ENCODE results near the gene PKIG.

Gene PKIG

DNA sequence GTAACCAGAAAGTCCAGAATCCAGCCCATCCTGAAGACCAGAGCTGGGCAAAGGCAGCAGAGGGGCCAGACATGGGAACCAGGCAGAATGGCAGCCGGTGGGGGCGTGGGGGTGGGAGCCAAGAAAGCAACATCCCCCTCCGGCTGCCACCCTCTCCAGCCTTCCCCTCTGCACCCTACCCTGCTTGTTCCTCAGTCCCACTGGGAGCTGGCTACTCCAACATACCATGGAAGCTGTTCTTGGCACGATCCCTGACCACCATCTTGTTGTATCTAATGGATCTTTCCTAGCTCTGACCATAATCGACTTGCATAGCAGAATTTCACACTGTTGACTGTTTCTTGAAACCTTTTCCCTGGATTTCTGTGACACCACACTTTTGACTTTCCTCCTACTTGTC is 38.9 kb downstream of the PKIG start:
- DNase-seq, result no peak

DNA sequence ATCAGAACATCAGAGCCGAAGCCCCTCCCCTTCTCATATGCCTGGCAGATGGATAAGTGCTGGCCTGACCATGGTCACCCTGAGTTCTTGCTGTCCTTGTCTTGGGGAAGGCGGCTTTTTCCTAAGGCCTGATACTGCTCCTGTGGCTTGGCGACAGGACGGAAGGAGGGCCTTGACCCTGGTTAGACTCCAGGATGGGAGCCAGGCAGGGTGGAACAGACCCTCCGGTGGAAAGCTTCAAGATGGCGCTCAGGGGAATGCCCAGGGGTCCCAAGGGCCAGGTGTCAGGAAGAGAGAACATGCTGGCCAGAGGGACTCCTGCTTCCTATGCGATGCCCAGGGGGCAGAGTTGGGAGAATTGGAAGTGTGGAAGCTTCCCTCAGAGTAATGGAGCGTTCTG is 39.6 kb downstream of the PKIG start:
- no peak for DNase-seq

DNA sequence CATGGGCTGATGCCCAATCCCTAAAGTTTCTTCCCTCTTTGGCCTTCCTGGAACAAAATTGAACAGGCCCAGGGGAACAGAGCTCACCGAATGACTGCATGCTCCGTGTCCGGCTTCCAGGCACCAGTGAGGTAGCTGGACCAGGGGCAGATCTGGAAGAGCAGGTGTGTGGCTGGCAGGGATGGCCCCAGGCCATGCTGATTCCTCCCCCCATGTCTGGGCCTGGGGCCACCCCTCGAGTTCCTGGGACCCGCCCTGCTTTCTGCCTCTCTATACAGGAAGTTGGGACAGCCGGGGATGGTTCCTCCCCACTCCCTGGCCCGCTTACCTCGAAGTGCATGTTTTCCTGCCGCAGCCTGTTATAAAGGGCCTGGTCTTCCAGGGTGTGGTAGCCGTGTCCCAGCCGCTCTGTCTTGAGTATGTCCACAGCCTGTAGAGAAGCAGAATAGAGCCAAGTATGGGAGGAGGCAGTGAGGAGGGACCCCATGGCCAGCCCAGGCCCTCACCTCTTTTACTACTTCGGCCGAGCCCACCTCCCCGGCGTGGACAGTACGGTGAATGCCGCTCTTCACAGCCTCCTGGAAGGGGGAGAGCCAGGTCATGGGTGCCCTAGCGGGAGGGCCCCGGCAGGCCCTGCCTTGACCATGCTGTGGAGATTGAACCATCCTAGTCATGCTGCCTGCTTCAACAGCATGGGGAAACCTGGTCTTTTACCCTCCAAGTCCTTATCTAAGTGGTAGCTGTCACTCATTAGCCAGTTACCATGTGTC is 40.3 kb downstream of the PKIG start:
- no peak for DNase-seq

GRCh38 chr20:44624152-44624551 is 41.8 kb downstream of the PKIG start:
- no peak for DNase-seq

DNA sequence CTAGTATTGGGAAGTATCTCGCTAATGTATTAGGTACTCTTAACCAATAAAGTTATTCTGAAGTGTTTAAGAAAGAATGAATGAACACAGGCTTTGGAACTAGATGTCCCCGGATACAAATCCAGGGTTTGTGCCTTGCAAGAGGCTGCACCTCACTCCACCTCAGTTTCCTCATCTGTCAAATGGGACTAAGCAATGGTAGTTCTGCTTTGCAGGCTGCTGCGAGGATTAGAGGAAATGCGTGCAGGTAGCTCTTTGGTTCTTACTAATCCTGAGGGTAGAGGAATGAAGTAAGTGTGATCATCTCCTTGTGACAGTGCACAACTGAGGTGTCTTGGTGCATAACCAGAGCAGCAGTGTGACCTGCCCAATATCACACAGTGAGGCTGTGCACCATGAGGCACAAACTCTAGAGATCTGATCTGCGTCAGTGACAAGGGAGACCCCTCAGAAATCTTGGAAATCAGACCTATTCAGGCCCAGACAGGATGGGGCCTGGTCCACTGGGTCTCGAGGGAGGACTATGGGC is 42.4 kb downstream of the PKIG start:
- no peak for DNase-seq

- no peak for DNase-seq
Observed at GRCh38 chr20:44625361-44625760, 43.0 kb downstream of the PKIG start.

DNA sequence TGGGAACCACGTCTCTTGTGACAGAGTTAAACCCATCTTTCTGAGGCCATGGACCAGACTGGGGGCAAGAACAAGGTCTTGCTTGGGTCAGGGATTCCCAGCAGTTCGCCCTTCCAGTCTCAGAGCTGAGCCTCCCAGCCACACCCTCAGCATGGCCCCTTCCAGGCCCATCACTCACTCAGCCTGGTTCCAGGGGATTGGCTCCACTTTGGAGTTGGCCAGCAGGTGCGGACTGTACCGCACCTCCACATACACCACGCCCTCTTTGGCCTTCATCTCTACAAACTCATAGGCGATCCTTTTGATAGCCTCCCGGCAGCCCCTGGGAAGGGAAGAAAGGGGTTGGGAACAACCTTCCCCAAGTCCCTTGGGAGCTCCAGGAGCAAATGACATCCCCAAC is 43.9 kb downstream of the PKIG start:
- DNase-seq, result no peak

- no peak for DNase-seq
Observed at GRCh38 chr20:44627364-44628010, 45.1 kb downstream of the PKIG start.

- no peak for DNase-seq
Observed at GRCh38 chr20:44629017-44629385, 46.6 kb downstream of the PKIG start.

- DNase-seq, result no peak
Observed at GRCh38 chr20:44629542-44629941, 47.2 kb downstream of the PKIG start.

DNA sequence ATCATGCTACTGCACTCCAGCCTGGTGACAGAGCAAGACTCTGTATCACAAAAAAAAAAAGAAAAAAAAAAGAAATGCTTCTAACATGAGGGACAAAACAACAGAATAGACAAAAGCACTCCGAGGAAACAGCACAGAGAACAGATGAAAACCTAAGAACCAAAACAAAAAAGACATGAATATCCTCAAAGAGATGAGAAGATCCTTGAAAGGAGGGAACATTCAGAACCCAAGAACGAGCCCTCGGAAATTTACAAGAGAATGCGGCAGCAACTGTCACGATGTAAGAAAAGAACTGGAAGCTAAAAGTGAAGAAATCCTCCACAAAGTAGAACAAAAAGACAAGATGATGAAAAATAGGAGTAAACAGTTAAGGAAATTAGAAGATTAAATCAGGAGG is 47.9 kb downstream of the PKIG start:
- no peak for DNase-seq

- no peak for DNase-seq
Observed at GRCh38 chr20:44632103-44632752, 49.8 kb downstream of the PKIG start.

DNA sequence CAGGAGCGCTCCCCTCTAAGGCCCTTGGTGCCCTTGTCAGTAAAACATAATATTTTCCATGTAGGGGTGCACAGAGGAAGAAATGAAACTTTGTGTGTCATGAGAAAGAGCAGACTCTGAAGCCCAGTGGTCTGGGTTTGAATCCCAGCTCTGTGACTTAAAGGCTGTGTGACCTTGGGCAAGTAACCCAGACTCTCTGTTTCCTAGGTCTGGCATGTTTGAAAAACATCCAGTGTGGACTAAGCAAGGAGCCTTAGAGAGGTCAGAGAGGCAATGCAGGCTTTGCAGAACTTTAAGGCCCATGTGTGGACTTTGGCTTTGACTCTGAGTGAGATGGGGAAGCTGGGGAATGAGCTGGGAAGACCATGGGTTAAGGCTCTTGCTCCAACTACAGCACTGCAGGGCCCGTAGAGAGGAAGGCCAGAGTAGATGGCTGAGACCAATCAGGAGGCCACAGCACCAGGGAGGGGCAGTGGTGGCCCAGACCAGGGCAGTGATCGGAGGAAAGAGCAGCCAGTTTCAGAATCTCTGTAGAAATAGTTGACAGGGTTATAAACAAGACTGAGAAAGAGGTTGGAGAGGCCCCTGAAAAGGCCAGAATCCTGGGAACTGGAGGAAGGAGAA is 50.9 kb downstream of the PKIG start:
- no peak for DNase-seq

DNA sequence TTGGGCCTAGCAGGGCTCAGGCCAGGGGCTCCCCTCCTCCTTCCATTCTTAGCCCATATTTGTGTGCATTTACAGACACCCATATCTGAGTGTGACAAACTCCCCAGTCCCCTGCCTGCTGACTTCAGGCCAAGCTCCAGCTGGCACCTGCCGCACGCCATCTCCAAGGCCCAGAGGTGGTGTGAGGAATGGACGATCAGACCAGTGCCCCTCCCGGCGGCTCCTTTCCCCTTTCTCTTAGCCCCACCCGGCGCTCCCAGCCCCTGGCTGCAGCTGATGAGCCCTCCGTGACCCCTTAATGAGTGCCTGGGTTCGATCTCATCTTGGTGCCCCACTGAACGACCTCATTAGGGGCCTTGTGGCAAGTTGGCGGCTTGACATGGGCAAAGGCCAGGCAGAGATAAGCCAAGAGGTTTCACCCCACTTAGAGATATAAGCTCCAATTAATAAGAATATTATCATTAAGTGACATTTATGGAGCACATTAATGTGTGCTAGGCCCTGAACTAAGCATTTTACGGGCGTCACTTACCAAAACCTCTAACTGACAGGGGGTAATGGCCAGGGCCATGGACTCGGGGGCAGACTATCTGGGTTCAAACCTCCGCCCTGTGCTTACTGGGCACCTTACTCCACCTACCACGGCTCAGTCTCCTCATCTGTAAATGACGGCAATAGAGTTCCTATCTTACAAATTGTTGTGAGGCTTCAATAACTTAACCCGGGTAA is 51.7 kb downstream of the PKIG start:
- no peak for DNase-seq

- DNase-seq, result no peak
Observed at GRCh38 chr20:44635877-44636276, 53.5 kb downstream of the PKIG start.

DNA sequence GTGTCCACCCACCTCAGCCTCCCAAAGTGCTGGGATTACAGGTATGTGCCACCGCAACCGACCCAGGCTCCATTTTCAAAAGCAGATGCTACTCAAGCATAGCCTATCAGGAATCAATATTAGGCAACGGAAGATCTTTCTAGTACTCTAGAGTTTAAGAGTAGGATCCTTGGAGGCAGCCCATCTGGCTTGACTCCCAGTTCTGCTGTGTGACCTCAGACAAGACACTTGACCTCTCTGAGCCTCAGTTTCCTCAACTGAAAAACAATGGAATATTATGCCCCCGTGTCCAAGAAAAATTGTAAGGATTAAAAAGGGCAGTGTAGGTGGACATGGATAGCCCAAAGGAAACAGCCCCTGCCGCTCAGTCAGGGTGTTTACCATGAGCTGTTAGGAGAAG is 54.7 kb downstream of the PKIG start:
- DNase-seq, result no peak

- no peak for DNase-seq
Observed at GRCh38 chr20:44637522-44638372, 55.4 kb downstream of the PKIG start.

- DNase-seq, result no peak
Observed at GRCh38 chr20:44640522-44640921, 58.1 kb downstream of the PKIG start.

DNA sequence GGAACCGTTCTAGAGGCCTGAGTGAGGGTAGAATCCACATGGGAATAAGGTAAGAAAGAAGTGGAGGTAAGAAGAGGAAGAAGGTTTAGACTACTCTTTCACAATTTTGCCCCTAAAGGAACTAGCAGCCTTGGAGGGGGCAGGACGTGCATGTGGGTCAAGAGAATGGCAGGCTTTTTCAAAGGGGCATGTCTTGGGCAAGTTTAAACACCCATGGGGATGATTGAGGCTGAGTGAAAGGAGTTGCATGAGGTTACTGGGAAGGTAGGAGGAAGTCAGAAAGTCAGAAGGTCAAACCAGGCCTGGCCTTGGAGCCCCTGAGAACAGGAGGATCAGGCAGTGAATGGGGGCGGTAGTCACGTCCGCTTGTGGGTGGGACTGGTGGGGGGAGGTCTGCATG is 58.9 kb downstream of the PKIG start:
- DNase-seq, result no peak

DNA sequence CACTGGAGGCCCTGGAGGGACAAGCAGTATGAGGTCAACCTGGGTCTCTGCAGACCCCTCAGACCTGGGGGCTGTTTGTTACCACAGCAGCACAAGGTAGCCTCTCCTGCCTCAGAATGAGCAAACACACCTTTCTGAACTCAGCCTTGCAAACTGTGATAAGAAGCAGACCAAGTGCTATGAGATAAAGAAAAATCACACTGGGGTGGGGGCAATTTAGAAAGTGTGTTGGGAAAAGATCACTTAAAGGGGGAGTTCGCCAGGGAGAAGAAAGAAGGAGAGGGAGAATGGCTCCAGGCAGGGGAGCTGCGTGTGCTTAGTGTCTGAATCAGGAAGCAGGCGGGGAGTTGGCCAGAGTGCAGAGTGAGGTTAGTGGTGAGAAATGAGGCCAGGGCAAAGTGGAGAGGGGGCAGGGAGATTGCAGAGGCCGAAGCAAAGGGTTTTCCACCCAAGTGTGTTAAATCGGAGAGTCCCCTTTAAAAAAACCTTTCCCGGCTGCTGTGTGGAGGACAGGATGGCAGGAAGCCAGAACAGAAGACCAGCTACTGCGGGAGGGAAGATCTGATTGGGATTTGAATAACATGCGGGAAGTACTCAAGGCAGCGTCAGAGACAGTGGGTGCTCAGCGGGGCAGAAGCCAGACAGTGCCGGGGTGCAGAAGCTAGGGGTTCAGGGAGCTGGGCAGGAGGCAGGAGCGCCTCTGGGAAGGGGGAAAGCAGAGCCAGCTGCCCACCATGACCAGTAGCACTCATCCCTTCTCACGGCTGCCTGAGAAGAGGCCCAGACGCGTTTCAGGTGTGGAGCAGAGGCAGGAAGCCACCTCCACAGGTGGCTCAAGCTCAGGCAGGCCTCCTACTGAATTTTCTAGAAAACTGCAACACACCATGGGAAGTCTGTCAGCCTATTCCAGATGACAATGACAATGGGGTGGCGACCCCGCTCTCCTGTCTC is 60.1 kb downstream of the PKIG start:
- DNase-seq, result peak; percentile 60

DNA sequence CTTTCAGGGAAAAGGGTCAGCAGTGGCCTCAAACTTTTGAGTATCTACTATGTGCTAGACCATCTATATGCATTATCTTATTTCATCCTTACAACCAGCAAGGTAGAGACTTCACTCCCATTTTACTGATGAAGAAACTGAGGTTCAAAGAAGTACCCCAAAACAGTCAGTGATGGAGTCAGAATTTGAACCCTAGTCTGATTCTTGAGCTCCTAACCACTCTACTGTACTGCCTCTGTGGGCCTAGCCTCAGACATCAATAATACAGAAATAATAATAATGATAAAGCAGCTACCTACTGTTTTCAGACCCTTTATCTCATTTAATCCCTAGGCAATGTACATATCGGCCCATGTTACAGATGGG is 60.8 kb downstream of the PKIG start:
- DNase-seq, result no peak

All from T1000 (cell line).